PC-3 (cell line): ENCODE results near the gene RPS6KA2. TPM values are rescaled to one million over a fixed set of nuclear protein-coding genes. Genes with fewer than 3 reads are reported as not detected.

Source experiments
- ATAC-seq: fragments of 200-7000 bp; cut with Tn5 transposase; 2 replicates; pipeline ENCODE4 v1.9.1; 2020; ENCODE audit warnings: mild to moderate bottlenecking, moderate library complexity
- BruUV-seq: library from RNA; stranded (reverse); fragments of 400-500 nt; replicated peaks from 2 replicates; lab custom pipeline; 2021; lab: Mats Ljungman, UMichigan
- CTCF ChIA-PET: fragments of 300-600 bp; sonication (Branson Sonifier 250); formaldehyde crosslinking; loops from one replicate; lab custom pipeline; 2022; ENCODE audit warnings: antibody characterized with exemption; lab: Charles Lee
- POLR2A ChIA-PET: fragments of 300-600 bp; sonication (Branson Sonifier 250); formaldehyde crosslinking; loops from one replicate; lab custom pipeline; 2022; ENCODE audit warnings: antibody characterized with exemption; ENCODE audit not compliant: unreplicated experiment; lab: Charles Lee
- DNase-seq: peaks from one replicate; pipeline ENCODE4 v3.0.0-alpha.2; 2015
- H2AFZ ChIP-seq: fragments of 300-600 bp; sonication (generic); 2 replicates; pipeline ENCODE4 v1.6.0; 2016; ENCODE audit warnings: antibody characterized with exemption, low read length
- H3F3A ChIP-seq: fragments of 300-600 bp; sonication (generic); one replicate; pipeline ENCODE4 v1.6.0; 2017; ENCODE audit warnings: antibody characterized with exemption, low read length, control low read depth, mild to moderate bottlenecking; ENCODE audit not compliant: unreplicated experiment
- H3K27ac ChIP-seq: fragments of 300-600 bp; sonication (generic); 2 replicates; pipeline ENCODE4 v1.5.1; 2016; ENCODE audit warnings: mild to moderate bottlenecking, low read length
- H3K27me3 ChIP-seq: fragments of 300-600 bp; sonication (generic); 2 replicates; pipeline ENCODE4 v1.6.1; 2016; ENCODE audit warnings: low read length, mixed read lengths
- H3K36me3 ChIP-seq: fragments of 300-600 bp; sonication (generic); 2 replicates; pipeline ENCODE4 v1.6.1; 2016; ENCODE audit warnings: low read depth, mixed run types, low read length, mixed read lengths
- H3K4me1 ChIP-seq: fragments of 300-600 bp; sonication (generic); 2 replicates; pipeline ENCODE4 v1.5.1; 2016; ENCODE audit warnings: low read length; ENCODE audit not compliant: insufficient read depth
- H3K4me2 ChIP-seq: fragments of 300-600 bp; sonication (generic); 2 replicates; pipeline ENCODE4 v1.6.0; 2016; ENCODE audit warnings: low read length
- H3K4me3 ChIP-seq: fragments of 300-600 bp; sonication (generic); 2 replicates; pipeline ENCODE4 v1.5.1; 2016; ENCODE audit warnings: mild to moderate bottlenecking, low read length, mixed read lengths
- H3K79me2 ChIP-seq: fragments of 300-600 bp; sonication (generic); 2 replicates; pipeline ENCODE4 v1.6.1; 2017; ENCODE audit warnings: low read length, mixed read lengths
- H3K9ac ChIP-seq: fragments of 300-600 bp; sonication (generic); 2 replicates; pipeline ENCODE4 v1.6.0; 2016; ENCODE audit warnings: mild to moderate bottlenecking, low read length
- H3K9me2 ChIP-seq: fragments of 300-600 bp; sonication (generic); replicated peaks from 2 replicates; pipeline ENCODE4 v1.6.1; 2016; ENCODE audit warnings: mixed run types, low read length, mixed read lengths
- H3K9me3 ChIP-seq: fragments of 300-600 bp; sonication (generic); 2 replicates; pipeline ENCODE4 v1.6.1; 2016; ENCODE audit warnings: low read length, mixed read lengths
- H4K20me1 ChIP-seq: fragments of 300-600 bp; sonication (generic); 2 replicates; pipeline ENCODE4 v1.6.1; 2016; ENCODE audit warnings: low read length, mixed read lengths
- EZH2 ChIP-seq: fragments of 300-600 bp; sonication (generic); IDR thresholded peaks from one replicate; pipeline ENCODE4 v1.6.1; 2017; ENCODE audit warnings: antibody characterized with exemption, mild to moderate bottlenecking, low read length; ENCODE audit not compliant: unreplicated experiment
- EZH2phosphoT487 ChIP-seq: fragments of 300-600 bp; sonication (generic); IDR thresholded peaks from 2 replicates; pipeline ENCODE4 v1.6.1; 2018; ENCODE audit warnings: mild to moderate bottlenecking, antibody characterized with exemption, low read length, borderline replicate concordance
- intact Hi-C: fragments of 100-400 bp; cut with micrococcal nuclease; formaldehyde crosslinking; loops from 2 replicates; pipeline ENCODE4 v1.9.0; 2023
- total RNA-seq: library from RNA; depleted of rRNA; stranded (reverse); fragments of >200 nt; gene quantifications from 2 replicates; pipeline ENCODE4 v1.2.3, GENCODE V29; 2014
- TF ChIP-seq, protein P1 (sequence below): fragments of 300-600 bp; sonication (generic); conservative IDR thresholded peaks from 2 replicates; pipeline ENCODE4 v1.5.1; 2017; ENCODE audit warnings: antibody characterized with exemption, low read depth, mild to moderate bottlenecking, low read length

RPS6KA2 gene
- total RNA-seq, 1 experiment from 2014 or later = 5.1 TPM

DNA sequence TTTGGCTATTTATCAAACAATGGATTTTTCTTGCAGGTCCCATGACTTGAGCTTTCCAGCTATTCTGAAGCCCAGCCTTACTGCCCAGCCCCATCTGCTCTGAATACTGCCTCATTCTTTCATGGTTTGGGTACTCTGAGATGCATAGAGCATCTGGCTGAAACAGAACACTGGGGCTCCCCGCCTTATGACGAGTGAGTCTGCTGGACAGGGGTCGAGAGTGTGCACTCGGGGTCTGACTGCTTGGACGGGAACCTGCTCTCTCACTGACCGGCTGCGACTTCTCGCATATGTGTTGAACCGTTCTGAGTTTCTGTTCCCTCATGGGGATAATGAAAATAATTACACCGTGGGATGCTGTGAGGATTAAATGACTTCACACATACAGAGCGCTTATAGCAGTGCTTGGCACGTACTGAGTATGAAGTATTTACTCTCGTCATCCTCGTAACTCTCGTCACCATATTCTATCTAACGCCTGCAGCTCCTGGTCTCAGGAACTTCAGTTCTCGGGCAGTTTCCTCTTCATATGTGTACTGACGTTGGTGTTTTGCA lies 184.8 kb downstream of the RPS6KA2 start:
- H3K9me2 ChIP-seq = no peaks in the 10 kb centered on the region
- TF ChIP-seq EZH2 (no peak), EZH2phosphoT487 (no peak)
- TF ChIP-seq, protein P1, sequence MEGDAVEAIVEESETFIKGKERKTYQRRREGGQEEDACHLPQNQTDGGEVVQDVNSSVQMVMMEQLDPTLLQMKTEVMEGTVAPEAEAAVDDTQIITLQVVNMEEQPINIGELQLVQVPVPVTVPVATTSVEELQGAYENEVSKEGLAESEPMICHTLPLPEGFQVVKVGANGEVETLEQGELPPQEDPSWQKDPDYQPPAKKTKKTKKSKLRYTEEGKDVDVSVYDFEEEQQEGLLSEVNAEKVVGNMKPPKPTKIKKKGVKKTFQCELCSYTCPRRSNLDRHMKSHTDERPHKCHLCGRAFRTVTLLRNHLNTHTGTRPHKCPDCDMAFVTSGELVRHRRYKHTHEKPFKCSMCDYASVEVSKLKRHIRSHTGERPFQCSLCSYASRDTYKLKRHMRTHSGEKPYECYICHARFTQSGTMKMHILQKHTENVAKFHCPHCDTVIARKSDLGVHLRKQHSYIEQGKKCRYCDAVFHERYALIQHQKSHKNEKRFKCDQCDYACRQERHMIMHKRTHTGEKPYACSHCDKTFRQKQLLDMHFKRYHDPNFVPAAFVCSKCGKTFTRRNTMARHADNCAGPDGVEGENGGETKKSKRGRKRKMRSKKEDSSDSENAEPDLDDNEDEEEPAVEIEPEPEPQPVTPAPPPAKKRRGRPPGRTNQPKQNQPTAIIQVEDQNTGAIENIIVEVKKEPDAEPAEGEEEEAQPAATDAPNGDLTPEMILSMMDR = no peak

DNA sequence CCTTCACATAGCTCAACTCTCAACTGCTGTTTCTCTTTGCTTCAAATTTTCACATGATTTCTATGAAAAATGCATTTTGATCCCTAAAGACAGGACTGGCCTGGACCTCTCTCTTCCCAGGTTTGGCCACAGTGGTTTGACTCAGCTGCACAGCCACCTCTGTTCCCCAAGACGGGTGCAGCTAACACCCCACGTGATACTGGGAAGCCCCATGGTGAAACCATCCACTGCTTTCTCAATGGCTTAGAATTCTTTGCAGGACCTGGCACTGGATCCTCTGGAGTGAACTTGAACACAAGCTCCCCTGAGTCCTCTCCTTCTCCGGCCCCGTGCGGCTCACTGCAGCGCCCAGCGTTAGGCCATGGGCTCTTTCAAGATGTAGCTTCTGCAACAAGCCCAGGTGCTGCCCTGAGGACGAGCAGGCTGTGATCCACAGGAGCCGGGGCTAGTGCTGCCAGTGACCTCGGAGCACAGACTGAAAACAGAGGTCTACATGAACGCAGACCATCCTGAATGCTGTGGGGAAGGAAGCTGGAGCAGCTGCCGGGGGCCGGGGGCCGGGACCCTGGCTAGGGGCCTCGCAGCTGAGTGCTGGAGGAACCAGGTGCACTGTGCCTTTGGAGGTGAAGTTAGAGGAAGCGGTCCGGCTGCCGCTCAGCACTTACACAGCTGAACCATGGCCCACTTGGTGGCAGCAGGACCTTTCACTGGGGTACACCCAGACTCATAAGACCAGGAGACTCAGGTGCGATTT lies 185.5 kb downstream of the RPS6KA2 start:
- POLR2A ChIA-PET = no interaction called here
- no peak for TF ChIP-seq EZH2phosphoT487
- no peak for TF ChIP-seq EZH2
- TF ChIP-seq, protein P1 = no peak
- CTCF ChIA-PET = no interaction called here
- Histone ChIP-seq H3K36me3 (no peaks in the 10 kb centered on the region), H3K27me3 (no peaks in the 10 kb centered on the region), H3K4me2 (no peak overlapping the region), H3K9me3 (no peaks in the 10 kb centered on the region), H3F3A (no peaks in the 10 kb centered on the region), H3K9me2 (no peaks in the 10 kb centered on the region), H3K4me1 (no peaks in the 10 kb centered on the region), H3K9ac (no peak overlapping the region), H3K79me2 (no peaks in the 10 kb centered on the region), H3K27ac (no peak overlapping the region), H3K4me3 (no peak overlapping the region), H2AFZ (no peak overlapping the region), H4K20me1 (no peaks in the 10 kb centered on the region)
- intact Hi-C loops = no loop called here
- no peak for ATAC-seq
- no TSS peak for BruUV-seq
- DNase-seq = no peak

More for the DNA sequence above, 184.8 kb downstream of the RPS6KA2 start:
- Histone ChIP-seq H3K4me1 (no peaks in the 10 kb centered on the region), H3K4me2 (no peak overlapping the region), H3K27ac (no peak overlapping the region), H2AFZ (no peak overlapping the region), H3F3A (no peaks in the 10 kb centered on the region), H3K9me3 (no peaks in the 10 kb centered on the region), H3K9ac (no peak overlapping the region), H4K20me1 (no peaks in the 10 kb centered on the region), H3K27me3 (no peaks in the 10 kb centered on the region), H3K36me3 (no peaks in the 10 kb centered on the region), H3K79me2 (no peaks in the 10 kb centered on the region), H3K4me3 (no peak overlapping the region)
- no TSS peak for BruUV-seq
- ChIA-PET CTCF (no interaction called here), POLR2A (no interaction called here)
- intact Hi-C loops = no loop called here
- no peak for DNase-seq
- no peak for ATAC-seq

GRCh38 chr6:166440729-166441128 lies 186.3 kb downstream of the RPS6KA2 start:
- no peaks in the 10 kb centered on the region for H3K9me3 ChIP-seq
- no peak overlapping the region for H3K9ac ChIP-seq
- CTCF ChIA-PET = no interaction called here
- H3F3A ChIP-seq = no peaks in the 10 kb centered on the region
- no peaks in the 10 kb centered on the region for H3K27me3 ChIP-seq
- H3K4me1 ChIP-seq = no peaks in the 10 kb centered on the region
- BruUV-seq = no TSS peak
- POLR2A ChIA-PET = no interaction called here
- H3K27ac ChIP-seq = no peak overlapping the region
- no peaks in the 10 kb centered on the region for H3K9me2 ChIP-seq
- TF ChIP-seq, protein P1 = no peak
- TF ChIP-seq EZH2 (no peak), EZH2phosphoT487 (no peak)
- no peak overlapping the region for H3K4me2 ChIP-seq
- ATAC-seq (no peak), DNase-seq (no peak)
- no peaks in the 10 kb centered on the region for H3K79me2 ChIP-seq
- intact Hi-C loops = no loop called here
- H2AFZ ChIP-seq = no peak overlapping the region
- H3K36me3 ChIP-seq = no peaks in the 10 kb centered on the region
- H4K20me1 ChIP-seq = no peaks in the 10 kb centered on the region
- H3K4me3 ChIP-seq = no peak overlapping the region
